Activated gamma-delta T cell treated with Interleukin-2 at 50 U/mL for 16 hours (primary cell): ENCODE measurements around the gene TAF9.
A peak's percentile ranks its signal among the peaks of the same experiment; 100 is the strongest.
"Not testable (repeated sequence)": the region's sequence is repeated elsewhere in the genome, so short reads cannot be mapped to it uniquely, and the experiment has no call there.

Source experiments
- DNase-seq: peaks from one replicate; pipeline ENCODE4 v3.0.0-alpha.2; 2020

Gene TAF9

DNA sequence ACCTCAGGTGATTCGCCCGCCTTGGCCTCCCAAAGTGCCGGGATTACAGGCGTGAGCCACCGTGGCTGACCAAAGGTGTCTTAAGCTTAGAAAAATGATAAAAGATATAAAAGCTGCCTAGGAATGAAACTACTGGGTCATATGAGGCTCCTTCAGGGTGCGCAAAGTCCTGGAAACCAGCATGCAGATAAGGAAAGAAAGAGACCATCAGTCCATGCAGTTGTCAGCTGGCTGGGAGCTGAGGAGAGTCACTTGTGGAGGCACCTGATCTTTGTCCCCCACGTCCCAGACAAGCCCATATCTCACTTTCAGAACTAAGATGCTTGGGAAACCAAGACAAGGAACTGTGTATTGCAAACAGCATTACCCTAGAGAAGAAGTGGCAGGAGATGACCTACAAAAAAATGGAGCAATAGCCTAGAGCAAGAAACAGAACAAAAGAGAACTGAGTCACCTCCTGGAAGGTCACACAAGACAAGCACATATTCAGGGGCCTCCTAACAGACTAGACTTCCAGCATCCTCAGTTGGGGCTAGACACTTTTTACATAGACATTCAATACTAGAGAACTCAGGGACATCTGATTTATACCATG is 33.9 kb downstream of the TAF9 start:
- no peak for DNase-seq

DNA sequence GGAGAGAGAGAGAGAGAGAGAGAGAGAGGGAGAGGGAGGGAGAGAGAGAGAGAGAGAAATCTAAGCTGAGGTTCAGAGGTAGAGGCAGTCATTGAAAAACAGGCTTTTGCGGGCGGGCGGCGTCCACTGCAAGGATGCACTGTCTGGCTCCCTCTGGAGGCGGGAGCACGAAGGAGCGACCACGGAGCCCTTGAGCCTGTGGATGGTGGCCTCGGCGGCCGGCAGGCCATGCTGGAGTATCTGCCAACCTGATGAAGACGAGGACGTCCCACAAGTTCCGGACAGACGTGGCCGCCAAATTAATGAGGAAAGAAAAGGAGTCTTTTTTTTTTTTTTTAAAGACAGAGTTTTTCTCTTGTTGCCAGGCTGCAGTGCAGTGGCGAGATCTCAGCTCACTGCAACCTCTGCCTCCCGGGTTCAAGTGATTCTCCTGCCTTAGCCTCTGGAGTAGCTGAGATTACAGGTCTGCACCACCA is 34.5 kb downstream of the TAF9 start:
- peak; percentile 70 for DNase-seq

DNA sequence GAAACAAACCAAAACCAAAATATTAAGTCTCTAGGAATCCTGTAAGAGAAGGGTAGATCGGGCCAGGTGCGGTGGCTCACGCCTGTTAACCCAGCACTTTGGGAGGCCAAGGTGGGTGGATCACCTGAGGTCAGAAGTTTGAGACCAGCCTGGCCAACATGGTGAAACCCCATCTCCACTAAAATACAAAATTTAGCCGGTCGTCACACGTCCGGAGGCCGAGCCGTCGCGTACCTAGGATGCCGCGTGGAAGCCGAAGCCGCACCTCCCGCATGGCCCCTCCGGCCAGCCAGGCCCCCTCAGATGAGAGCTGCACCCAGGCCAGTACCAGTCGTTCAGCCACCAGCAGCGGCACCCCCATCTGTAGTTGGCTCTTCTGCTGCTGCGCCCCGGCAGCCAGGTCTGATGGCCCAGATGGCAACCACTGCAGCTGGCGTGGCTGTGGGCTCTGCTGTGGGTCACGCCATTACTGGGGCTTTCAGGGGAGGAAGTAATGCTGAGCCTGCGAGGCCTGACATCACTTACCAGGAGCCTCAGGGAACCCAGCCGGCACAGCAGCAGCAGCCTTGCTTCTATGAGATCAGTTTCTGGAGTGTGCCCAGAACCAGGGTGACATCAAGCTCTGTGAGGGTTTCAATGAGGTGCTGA is 35.5 kb downstream of the TAF9 start:
- DNase-seq = not testable (repeated sequence)

DNA sequence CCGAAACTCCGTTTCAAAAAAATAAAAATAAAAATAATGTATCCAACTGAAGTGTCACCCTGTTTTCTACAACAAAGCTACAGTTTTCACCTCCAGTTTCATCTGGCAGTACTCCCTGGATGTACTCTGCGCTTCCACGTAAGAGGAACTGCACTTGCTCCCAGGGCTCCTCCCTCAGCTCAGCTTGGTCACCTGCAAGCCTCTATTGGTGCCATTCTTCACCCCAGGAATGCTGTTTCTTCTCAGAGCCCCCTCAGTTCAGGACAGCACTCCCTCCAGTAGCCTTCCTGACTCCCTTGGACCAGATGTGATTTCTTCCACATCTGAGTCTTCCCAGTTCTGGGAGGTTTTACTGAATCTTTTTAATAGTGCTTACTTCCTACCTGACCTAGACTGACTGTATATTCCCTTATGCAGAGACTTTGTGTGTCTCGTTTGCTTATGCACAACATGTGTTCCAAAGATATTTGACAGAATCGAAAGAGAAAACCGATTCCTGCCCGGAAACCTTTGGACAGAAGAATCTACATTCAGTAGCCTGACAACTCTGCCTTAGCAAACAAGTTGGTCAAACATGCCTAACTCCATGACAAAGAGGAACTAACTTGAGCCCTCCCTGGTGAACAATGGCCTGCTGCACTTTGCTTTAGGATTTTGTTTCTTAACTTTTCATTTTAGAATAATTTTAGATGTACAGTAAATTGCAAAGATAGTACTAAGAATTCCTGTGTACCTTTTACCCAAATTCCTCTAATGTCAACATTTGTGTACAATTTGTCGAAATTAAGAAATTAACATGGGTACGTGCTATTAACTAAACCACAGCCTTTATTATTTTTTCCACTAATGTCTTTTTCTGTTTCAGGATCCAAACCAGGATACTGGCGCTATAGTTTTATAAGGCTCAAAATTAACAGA is 37.5 kb downstream of the TAF9 start:
- no peak for DNase-seq

DNA sequence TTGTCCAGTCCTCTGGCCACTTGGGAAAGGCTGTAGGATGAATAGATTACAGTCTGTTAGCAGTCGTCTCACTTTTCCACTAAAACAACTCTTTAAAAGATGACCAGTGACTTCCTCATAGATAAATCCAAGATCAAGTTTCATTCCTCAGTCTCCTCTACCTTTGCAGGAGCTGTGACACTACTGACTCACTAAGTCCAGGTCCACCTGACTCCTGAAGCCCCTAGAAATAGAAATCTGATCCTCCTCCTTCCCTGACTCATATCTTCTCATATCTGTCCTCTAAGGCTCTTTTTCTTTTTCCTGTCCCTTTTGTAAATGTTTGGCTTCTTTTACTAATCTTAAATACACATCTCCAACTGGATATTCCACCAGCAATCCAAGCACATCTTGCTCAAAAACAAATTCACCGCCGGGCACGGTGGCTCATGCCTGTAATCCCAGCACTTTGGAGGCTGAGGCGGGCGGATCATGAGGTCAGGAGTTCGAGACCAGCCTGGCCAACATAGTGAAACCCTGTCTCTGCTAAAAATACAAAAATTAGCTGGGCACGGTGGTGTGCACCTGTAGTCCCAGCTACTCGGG is 39.3 kb downstream of the TAF9 start:
- DNase-seq = no peak

DNA sequence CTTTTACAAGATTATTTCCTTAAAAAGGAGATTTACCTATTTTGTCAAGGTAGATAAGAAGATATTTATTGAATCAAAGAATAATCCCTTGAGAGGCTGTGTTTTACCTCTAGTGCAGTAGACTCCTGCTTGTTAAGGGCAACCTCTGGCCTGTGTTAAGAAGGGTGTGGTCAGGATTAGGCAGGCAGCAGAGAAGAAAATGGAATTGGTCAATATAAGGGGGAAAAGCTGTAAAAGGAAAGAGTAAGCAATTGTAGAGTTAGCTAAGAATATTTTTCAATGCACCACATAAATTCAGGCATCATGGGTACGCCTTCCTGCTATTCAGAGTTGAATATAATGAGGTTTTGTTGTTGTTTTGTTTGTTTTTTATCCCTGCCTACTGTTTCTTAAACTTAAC is 43.0 kb downstream of the TAF9 start:
- DNase-seq = no peak

DNA sequence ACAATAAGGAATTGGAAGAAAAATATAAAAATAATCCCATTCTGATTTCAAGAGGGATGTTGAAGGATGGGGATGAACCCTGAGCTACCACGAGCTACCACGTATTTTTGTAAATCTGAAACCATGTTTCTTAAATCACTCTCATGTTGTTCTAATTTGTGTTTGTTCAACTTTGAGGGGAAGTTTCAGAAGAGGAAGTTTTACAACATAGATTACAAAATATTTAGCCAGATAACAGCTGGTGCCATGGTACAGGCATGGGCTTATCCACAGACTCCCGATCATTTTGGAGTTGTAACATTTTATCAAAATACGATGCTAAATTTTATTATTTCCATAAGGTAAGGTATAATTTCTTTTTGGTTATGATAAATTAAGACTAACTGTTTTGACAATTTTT is 51.9 kb downstream of the TAF9 start:
- DNase-seq = no peak

DNA sequence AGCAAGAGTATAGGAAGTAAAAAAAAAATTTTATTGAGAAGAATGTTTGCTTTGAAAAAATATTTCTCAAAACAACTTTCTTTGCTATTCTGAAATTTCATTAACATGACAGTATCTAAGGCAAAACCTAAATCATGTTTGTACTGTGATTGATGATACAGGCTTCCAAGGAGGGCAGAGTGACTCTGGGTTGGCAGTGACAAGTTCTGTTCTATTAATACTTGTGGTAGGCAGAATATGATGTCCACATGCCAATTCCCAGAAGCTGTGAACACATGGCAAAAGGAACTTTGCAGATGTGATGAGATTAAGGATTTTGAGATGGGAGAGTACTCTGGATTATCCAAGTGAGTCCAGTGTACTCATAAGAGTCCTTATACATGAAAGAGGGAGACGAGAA is 53.3 kb downstream of the TAF9 start:
- DNase-seq = no peak
